ENCODE data around the gene BTBD2. TPM values are rescaled to one million over a fixed set of nuclear protein-coding genes. Genes with fewer than 3 reads are reported as not detected.
A peak's percentile ranks its signal among the peaks of the same experiment; 100 is the strongest.

Gene BTBD2
- total and polyA plus RNA-seq, 10 of the 15 experiments (the other 5 are each of a cell fraction or from before 2014, with no cell fraction given), result 0.13 to 66.2 (median 10.4) TPM

DNA sequence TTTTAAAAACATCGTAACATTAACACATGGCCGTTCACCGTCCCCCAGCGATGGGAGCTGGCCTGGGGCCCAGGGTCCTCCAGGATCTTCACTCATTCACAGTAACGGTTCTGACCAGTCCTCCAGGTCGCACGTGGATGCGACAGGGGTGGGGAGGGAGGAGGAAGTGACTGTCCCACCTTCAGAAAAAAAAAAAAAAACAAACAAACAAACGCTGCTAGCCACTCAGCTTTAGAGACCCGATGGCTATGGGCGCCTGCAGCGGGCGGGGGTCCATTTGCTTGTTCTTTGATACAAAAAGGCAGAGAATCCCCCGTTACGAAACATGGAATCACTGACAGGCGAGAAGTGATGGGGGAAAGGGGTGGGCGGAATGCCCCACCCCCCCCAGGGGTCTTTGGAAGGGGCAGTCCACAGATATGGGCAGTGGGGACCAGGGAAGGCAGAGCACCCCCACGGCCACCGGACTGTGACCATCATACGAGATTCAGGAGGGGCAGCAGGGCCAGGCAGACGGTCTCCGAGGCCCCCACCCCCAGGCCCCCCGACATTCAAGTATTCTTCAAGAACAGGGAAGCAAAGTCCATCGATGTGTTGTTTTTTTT is 22.2 kb upstream of the BTBD2 start:
- H3K4me1 ChIP-seq (ENCODE audit: control insufficient read depth, insufficient read depth, low read length), result peaks cover 23% of the 10 kb centered on the region
- in situ Hi-C loops (cut with MboI), result no loop called here
- FAIRE-seq (no peak), ATAC-seq (no peak), DNase-seq (ENCODE audit: low read depth, low spot score) (no peak)
- peaks cover 12 to 28% of the 10 kb centered on the region in 2 experiments for H3K36me3 ChIP-seq (ENCODE audit: control insufficient read depth in 2 of 2, insufficient read depth in 2 of 2, low read length in 1 of 2)
- peaks cover 15% of the 10 kb centered on the region for H3K79me2 ChIP-seq (ENCODE audit: control insufficient read depth, insufficient read depth, low read length)
- H3K9me3 ChIP-seq (replicated peaks; ENCODE audit: control insufficient read depth, insufficient read depth, low read length), result peaks cover 5% of the 10 kb centered on the region; the same call in 2 of the 3 replicates
- H2AFZ ChIP-seq (ENCODE audit: control insufficient read depth, low read depth, low read length), result no peak overlapping the region
- POLR2A ChIA-PET, result interaction anchor here (0.6 to 1.1 kb wide), 2 partner anchors 9 to 199 kb away, joined by 3 read pairs; no protein-coding TSS in a partner anchor
- CTCF ChIA-PET, result no interaction called here
- TF ChIP-seq, protein P1, sequence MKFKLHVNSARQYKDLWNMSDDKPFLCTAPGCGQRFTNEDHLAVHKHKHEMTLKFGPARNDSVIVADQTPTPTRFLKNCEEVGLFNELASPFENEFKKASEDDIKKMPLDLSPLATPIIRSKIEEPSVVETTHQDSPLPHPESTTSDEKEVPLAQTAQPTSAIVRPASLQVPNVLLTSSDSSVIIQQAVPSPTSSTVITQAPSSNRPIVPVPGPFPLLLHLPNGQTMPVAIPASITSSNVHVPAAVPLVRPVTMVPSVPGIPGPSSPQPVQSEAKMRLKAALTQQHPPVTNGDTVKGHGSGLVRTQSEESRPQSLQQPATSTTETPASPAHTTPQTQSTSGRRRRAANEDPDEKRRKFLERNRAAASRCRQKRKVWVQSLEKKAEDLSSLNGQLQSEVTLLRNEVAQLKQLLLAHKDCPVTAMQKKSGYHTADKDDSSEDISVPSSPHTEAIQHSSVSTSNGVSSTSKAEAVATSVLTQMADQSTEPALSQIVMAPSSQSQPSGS (IDR thresholded peaks at IDR 0.05; ENCODE audit: low read length), result no peak
- TF ChIP-seq NFYA (IDR thresholded peaks at IDR 0.05; ENCODE audit: borderline replicate concordance, low read depth, low read length) (no peak), NRF1 (conservative IDR thresholded peaks at IDR 0.05; ENCODE audit: low read depth, low read length) (no peak), YY1 (IDR thresholded peaks at IDR 0.05; ENCODE audit: low read depth, low read length) (0 out of 2 replicates have a peak, but pooled peaks have one; percentile 4), EP300 (IDR thresholded peaks at IDR 0.05; ENCODE audit: borderline replicate concordance in 1 of 2, control insufficient read depth in 1 of 2, low read depth in 2 of 2, low read length in 2 of 2) (no peak), NR2C2 (IDR thresholded peaks at IDR 0.05; ENCODE audit: borderline replicate concordance, control insufficient read depth, insufficient read length, low read depth) (no peak), CBFB (IDR thresholded peaks at IDR 0.05; ENCODE audit: low read depth) (no peak), RAD51 (IDR thresholded peaks at IDR 0.05) (no peak), ELK1 (IDR thresholded peaks at IDR 0.05; ENCODE audit: low read depth, low read length) (no peak), POLR2AphosphoS2 (IDR thresholded peaks at IDR 0.05; ENCODE audit: low read depth, low read length) (0 out of 2 replicates have a peak, but pooled peaks have one; percentile 16), JUND (IDR thresholded peaks at IDR 0.05; ENCODE audit: low read depth, low read length) (no peak), MTA3 (IDR thresholded peaks at IDR 0.05; ENCODE audit: borderline replicate concordance, low read length) (peak; percentile 5; the same call in 1 of the 2 replicates), SMAD5 (IDR thresholded peaks at IDR 0.05; ENCODE audit: low read depth) (no peak), MLLT1 (IDR thresholded peaks at IDR 0.05) (peak; percentile 26; the same call in 1 of the 2 replicates)
- TF ChIP-seq, protein P2, sequence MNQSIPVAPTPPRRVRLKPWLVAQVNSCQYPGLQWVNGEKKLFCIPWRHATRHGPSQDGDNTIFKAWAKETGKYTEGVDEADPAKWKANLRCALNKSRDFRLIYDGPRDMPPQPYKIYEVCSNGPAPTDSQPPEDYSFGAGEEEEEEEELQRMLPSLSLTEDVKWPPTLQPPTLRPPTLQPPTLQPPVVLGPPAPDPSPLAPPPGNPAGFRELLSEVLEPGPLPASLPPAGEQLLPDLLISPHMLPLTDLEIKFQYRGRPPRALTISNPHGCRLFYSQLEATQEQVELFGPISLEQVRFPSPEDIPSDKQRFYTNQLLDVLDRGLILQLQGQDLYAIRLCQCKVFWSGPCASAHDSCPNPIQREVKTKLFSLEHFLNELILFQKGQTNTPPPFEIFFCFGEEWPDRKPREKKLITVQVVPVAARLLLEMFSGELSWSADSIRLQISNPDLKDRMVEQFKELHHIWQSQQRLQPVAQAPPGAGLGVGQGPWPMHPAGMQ (IDR thresholded peaks at IDR 0.05; ENCODE audit: borderline replicate concordance), result no peak
- TF ChIP-seq, protein P3, sequence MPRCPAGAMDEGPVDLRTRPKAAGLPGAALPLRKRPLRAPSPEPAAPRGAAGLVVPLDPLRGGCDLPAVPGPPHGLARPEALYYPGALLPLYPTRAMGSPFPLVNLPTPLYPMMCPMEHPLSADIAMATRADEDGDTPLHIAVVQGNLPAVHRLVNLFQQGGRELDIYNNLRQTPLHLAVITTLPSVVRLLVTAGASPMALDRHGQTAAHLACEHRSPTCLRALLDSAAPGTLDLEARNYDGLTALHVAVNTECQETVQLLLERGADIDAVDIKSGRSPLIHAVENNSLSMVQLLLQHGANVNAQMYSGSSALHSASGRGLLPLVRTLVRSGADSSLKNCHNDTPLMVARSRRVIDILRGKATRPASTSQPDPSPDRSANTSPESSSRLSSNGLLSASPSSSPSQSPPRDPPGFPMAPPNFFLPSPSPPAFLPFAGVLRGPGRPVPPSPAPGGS (IDR thresholded peaks at IDR 0.05; ENCODE audit: borderline replicate concordance, insufficient read depth, low read depth, low read length, poor library complexity, severe bottlenecking), result no peak
- H3K4me2 ChIP-seq (ENCODE audit: control insufficient read depth, insufficient read depth), result no peak overlapping the region
- no peaks in the 10 kb centered on the region for H4K20me1 ChIP-seq (ENCODE audit: control insufficient read depth, insufficient read depth)
- H3K27me3 ChIP-seq (replicated peaks in 1 of 2; ENCODE audit: control insufficient read depth in 2 of 2, insufficient read depth in 2 of 2, low read length in 1 of 2), result no peaks in the 10 kb centered on the region
- H3K9ac ChIP-seq (ENCODE audit: control insufficient read depth, insufficient read depth, low read length), result no peak overlapping the region
- H3K4me3 ChIP-seq, result no peak overlapping the region
- intact Hi-C loops (cut with micrococcal nuclease; ENCODE audit: unreplicated experiment), result no loop called here
- RAD21 ChIA-PET (ENCODE audit: unreplicated experiment), result no interaction called here
- SMC1A ChIA-PET (ENCODE audit: uncharacterized antibody, unreplicated experiment), result no interaction called here
- BruUV-seq (replicated peaks), result TSS peak; percentile 83
- H3K27ac ChIP-seq (ENCODE audit: control insufficient read depth, insufficient read depth), result no peak overlapping the region
- WGBS (ENCODE audit: insufficient coverage, insufficient replicate concordance, low lambda C conversion rate, missing lambda C conversion rate), result 69% methylated on average over 21 of the region's 24 CpGs
